ENCODE data around the gene SUSD4. TPM values are rescaled to one million over a fixed set of nuclear protein-coding genes. Genes with fewer than 3 reads are reported as not detected.
"Not testable (repeated sequence)": the region's sequence is repeated elsewhere in the genome, so short reads cannot be mapped to it uniquely, and the experiment has no call there.

Gene SUSD4
- 0.29 and 0.48 TPM in 2 replicates for total RNA-seq (2014; rRNA removed; shearing (Covaris generic))

DNA sequence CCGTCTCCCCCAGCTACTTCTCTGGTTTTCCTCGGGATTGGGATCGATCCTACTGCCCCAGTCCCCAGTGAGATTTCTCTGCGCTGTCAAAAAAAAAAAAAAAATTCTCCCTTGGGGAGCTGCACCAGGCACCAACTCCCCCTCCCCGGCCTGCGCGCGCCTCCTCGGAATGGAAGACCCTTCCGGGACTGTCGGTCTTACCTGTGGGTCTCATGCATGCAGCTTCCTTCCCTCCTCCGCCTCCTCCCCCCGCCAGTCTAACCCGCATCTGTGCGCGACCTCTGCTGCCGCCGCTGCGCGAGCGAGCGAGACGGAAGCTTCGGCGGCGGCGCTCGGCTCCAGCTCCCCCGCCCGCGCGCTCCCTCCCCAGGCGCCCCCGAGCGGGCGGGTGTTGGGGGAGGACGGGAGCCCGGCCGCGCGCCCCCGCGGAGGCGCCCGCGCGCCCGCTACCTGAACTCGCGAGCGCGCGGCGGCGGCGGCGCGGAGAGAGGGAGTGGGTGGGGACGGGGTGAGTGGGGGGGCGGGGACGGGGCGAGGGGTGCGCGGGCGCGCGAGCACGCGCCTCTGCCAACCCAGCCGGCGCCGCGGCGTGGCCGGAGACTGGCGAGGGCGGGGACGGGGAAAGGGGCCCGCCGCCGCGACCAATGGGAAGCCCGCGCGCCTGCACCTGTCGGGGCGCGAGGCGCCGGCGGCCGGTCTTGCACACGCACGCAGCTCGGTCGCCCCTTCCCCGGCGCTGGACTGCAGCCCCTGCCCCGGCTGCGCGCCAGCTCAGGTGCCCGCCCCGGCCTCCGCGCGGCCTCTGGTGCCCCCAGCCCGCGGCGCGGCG is at the start of gene SUSD4:
Gene SUSD4 (minus strand): TSS at position 321 of the 829 bp plus-strand sequence. CDS start 751 bp downstream, outside the sequence.
- no peak for DNase-seq (ENCODE audit: low read depth)

- no peak for DNase-seq (ENCODE audit: low read depth)
Measured at GRCh38 chr1:223413216-223413615, 49.2 kb upstream of the SUSD4 start.

DNA sequence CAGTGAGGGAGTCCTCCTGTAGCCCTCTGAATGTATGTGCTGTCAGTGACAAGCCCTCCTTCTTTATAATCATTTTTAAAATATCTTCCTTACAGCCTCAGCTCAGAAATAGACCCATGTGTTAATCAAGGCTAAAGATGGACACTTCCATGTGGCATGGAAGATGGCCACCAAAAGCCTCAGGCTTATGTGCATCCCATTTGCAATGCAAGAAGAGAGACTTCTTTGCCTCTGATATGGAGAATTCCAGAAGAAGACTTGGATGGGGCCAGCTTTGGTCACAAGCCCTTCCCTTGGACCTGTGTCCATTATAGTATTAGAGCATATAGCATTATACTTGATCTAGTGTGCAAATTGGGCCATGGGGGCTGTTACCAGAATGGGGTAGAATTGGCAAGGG is 47.7 kb upstream of the SUSD4 start:
- DNase-seq (ENCODE audit: low read depth) = no peak

GRCh38 chr1:223411309-223411708 is 47.3 kb upstream of the SUSD4 start:
- DNase-seq (ENCODE audit: low read depth) = peak; percentile 51

GRCh38 chr1:223410036-223410435 is 46.1 kb upstream of the SUSD4 start:
- no peak for DNase-seq (ENCODE audit: low read depth)

- no peak for DNase-seq (ENCODE audit: low read depth)
Measured at GRCh38 chr1:223405507-223405906, 41.5 kb upstream of the SUSD4 start.

- DNase-seq (ENCODE audit: low read depth) = peak; percentile 9
Measured at GRCh38 chr1:223403184-223403815, 39.3 kb upstream of the SUSD4 start.

GRCh38 chr1:223402790-223403142 is 38.8 kb upstream of the SUSD4 start:
- no peak for DNase-seq (ENCODE audit: low read depth)

DNA sequence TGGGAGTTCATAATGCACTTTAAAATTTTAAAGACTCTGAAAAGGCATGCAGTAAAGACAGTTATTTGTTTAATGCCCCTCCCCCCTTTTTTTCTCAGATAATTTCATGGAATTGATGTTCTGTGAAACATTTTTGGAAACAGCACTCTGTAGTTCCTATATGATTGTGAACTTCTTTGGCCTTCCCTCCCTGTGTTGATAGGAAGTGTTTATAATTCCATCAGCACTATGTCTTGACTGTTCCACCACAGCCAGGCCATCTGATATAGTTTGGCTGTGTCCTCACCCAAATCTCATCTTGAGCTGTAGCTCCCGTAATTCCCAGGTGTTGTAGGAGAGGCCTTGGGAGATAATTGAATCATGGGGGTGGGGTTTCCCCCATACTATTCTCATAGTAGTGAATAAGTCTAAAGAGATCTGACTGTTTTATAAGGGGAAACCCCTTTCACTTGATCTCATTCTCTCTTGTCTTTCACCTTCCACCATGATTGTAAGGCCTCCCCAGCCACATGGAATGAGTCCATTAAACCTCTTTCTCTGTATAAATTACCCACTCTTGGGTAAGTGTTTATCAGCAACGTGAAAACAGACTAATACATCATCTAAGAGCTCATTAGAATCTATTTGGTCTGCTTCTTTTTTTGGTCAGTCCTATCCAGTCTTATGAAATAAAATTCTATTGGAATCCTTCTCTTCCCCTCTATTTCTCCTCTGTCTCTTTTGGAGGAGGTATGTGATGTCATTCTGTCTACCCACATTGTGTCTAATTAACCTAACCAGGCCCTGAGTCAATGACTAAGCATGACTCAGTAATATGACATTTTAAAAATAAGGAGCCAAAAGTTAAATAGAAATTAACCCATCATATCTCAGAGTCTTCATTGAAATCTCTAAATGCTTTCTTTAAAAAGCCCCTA is 38.2 kb upstream of the SUSD4 start:
- DNase-seq (ENCODE audit: low read depth) = peak; percentile 81

DNA sequence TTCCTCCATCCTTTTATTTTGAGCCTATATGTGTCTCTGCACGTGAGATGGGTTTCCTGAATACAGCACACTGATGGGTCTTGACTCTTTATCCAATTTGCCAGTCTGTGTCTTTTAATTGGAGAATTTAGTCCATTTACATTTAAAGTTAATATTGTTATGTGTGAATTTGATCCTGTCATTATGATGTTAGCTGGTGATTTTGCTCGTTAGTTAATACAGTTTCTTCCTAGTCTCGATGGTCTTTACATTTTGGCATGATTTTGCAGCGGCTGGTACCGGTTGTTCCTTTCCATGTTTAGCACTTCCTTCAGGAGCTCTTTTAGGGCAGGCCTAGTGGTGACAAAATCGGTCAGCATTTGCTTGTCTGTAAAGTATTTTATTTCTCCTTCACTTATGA is 35.4 kb upstream of the SUSD4 start:
- DNase-seq (ENCODE audit: low read depth) = not testable (repeated sequence)

- no peak for DNase-seq (ENCODE audit: low read depth)
Measured at GRCh38 chr1:223394706-223395105, 30.7 kb upstream of the SUSD4 start.

- DNase-seq (ENCODE audit: low read depth) = no peak
Measured at GRCh38 chr1:223394242-223394641, 30.3 kb upstream of the SUSD4 start.

DNA sequence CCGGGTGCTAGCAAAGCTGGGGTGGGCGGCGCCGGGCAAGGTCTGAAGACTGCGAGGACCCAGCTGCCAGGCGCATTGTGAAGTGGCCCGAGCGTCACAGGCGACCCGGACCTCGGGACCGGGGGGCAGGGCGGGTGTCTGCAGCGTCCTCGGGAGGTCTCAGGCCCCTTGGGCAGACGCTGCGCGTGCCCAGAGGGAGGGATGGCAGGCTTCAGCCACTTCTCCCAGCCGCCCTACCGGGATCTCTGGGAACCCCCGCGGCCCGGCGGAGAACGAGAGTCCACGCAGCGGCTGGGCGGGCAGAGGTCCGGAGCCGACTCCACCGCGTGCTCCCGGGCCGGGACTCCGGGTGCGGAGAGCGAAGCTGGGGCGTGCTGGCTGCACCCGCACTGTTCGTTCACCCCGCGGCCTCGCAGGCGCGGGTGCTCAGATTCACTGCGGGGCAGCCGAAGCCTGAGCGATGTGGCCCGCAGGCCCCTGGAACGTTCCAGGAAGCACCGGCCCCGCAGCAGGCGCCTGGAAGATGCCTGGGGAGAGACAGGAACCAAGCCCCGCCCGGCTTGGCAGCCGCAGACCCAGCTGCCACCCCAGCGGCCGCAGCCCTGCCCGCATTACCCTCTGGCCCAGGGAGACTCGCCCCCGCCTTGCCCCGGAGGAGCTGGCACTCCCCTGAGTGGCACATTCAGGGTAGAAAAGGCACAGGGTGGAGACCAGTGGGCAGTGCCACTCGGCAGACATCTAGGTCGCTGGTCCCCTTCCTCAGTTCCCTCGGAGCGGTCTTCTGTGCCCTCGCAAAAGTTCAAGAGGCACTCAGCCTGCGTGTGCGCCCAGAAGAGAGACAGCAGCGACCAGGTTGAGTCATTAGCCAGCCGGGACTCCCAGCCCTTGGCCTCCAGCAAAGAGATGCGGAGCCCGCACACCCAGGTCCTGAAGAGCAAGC is 29.6 kb upstream of the SUSD4 start, which contains the start of gene CCDC185:
Gene CCDC185 (plus strand): TSS at position 141 of the 940 bp plus-strand sequence. CDS start 61 bp downstream, at position 202.
- no peak for DNase-seq (ENCODE audit: low read depth)

DNA sequence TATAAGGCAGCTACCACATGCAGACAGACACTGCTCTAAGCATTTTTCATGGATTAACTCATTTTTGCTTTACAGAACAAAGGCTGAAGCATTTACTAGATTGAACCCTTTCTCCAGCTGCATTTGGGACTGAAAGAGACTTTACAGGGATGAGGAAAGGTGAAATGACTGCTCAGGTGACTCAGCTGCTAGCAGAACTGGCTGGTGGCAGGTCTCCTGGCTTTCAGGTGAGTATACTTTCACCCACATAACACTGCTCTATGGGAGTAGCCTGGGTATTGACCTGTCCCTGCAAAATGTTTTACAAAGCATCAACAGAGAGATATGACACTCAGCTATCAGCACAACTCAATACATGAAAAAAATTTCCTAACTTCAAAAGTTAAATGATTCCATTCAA is 26.6 kb upstream of the SUSD4 start:
- DNase-seq (ENCODE audit: low read depth) = no peak

- DNase-seq (ENCODE audit: low read depth) = no peak
Measured at GRCh38 chr1:223386013-223386412, 22.0 kb upstream of the SUSD4 start.

- no peak for DNase-seq (ENCODE audit: low read depth)
Measured at GRCh38 chr1:223378754-223379153, 14.8 kb upstream of the SUSD4 start.

- no peak for DNase-seq (ENCODE audit: low read depth)
Measured at GRCh38 chr1:223374064-223374610, 10.2 kb upstream of the SUSD4 start.

DNA sequence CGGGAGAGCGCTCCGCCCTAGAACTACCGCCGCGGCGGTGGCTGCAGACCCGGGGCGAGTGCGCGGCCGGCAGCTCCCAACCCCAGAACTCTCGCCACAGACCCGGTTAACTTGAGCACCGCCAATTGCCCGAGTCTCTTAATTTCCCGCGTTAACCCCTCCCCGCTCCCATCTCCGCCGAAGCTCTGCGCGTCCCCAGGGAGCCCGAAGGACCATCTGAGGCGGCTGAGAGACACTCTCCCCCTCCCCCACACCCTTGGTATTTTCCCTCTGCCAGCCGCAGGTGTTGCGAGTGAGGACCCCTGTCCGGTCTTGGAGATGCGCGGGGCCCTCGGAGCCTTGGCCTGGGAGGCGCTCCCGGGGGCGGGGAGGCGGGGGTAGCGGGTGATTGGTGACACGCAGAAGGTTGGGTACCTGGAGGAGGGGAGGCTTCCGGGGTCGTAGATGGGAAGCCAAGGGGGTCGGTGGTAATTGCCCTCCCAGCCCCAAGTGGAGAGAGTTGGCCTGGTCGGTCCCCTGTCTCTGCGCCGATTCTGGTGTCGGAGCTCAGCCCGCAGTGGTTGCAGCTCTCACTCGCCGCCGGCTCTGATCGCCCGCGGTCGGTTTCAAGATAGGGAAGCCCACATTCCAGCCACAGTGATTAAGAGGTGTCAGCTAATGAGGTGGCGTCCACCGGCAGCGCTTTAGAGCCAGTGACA is 858 bp upstream of the SUSD4 start:
- no peak for DNase-seq (ENCODE audit: low read depth)

- DNase-seq (ENCODE audit: low read depth) = peak; percentile 37
Measured at GRCh38 chr1:223363057-223363855, 720 bp downstream of the SUSD4 start.
